ENCODE data around the gene MAPKAPK5. TPM values are rescaled to one million over a fixed set of nuclear protein-coding genes. Genes with fewer than 3 reads are reported as not detected.

The MAPKAPK5 gene
- total RNA-seq, 4 donors from 2014 or later, result 73.5 to 768 (median 90.1) TPM

- Histone ChIP-seq H3K27ac (no peak overlapping the region), H3K36me3 (no peaks in the 10 kb centered on the region), H3K4me3 (no peak overlapping the region), H3K27me3 (no peaks in the 10 kb centered on the region), H3K9me3 (no peaks in the 10 kb centered on the region), H3K4me1 (peaks cover 0 to 4% (median 0%) of the 10 kb centered on the region in 4 donors)
- TF ChIP-seq CTCF (IDR thresholded peaks at IDR 0.05) (no peak), POLR2AphosphoS5 (IDR thresholded peaks at IDR 0.05) (no peak), EP300 (IDR thresholded peaks at IDR 0.05; ENCODE audit: low read depth) (no peak), POLR2A (IDR thresholded peaks at IDR 0.05) (no peak)
- 85% methylated on average over 5 of the region's 5 CpGs; no CpG with 5 or more reads in 1 of the 2 donors for WGBS, 2 donors (ENCODE audit: low coverage in 1 of 2)
- intact Hi-C loops (cut with DNase I; ENCODE audit: low total_unique reads), result no loop called here
- DNase-seq, result no peak
- in situ Hi-C loops (cut with MboI; ENCODE audit: low pct_ligation_motif_present in 1 of 4, low pct_unique_long_range_greater_than_20kb in 1 of 4, low sequenced_read_pairs in 3 of 4), result loop anchor here in 1 of 4 donors (25.0 kb wide), 1 partner anchor 460 kb away; the partner anchor contains the start of gene HECTD4
These were observed 85.3 kb downstream of the MAPKAPK5 start for GRCh38 chr12:111927346-111927745.

GRCh38 chr12:111932241-111932640 is 90.2 kb downstream of the MAPKAPK5 start:
- TF ChIP-seq POLR2AphosphoS5 (IDR thresholded peaks at IDR 0.05) (no peak), EP300 (IDR thresholded peaks at IDR 0.05; ENCODE audit: low read depth) (no peak), CTCF (IDR thresholded peaks at IDR 0.05) (no peak)
- H3K27me3 ChIP-seq, result no peaks in the 10 kb centered on the region
- no peak overlapping the region for H3K4me3 ChIP-seq
- WGBS, 2 donors (ENCODE audit: low coverage in 1 of 2), result 87 to 90% methylated on average over 5 of the region's 5 CpGs
- H3K4me1 ChIP-seq, result no peaks in the 10 kb centered on the region
- no peaks in the 10 kb centered on the region for H3K36me3 ChIP-seq
- intact Hi-C loops (cut with DNase I; ENCODE audit: low total_unique reads) (no loop called here), in situ Hi-C loops (cut with MboI; ENCODE audit: low pct_ligation_motif_present in 1 of 4, low pct_unique_long_range_greater_than_20kb in 1 of 4, low sequenced_read_pairs in 3 of 4) (loop anchor here in 1 of 4 donors (25.0 kb wide), 1 partner anchor 455 kb away; the partner anchor contains the start of gene HECTD4)
- DNase-seq, result no peak
- no peaks in the 10 kb centered on the region for H3K9me3 ChIP-seq
- H3K27ac ChIP-seq, result no peak overlapping the region

- H3K4me3 ChIP-seq, result no peak overlapping the region
- intact Hi-C loops (cut with DNase I; ENCODE audit: low total_unique reads), result no loop called here
- DNase-seq, result no peak
- in situ Hi-C loops (cut with MboI; ENCODE audit: low pct_ligation_motif_present in 1 of 4, low pct_unique_long_range_greater_than_20kb in 1 of 4, low sequenced_read_pairs in 3 of 4), result loop anchor here in 1 of 4 donors (25.0 kb wide), 1 partner anchor 450 kb away; the partner anchor contains the start of gene HECTD4
- no peaks in the 10 kb centered on the region for H3K36me3 ChIP-seq
- no peaks in the 10 kb centered on the region for H3K27me3 ChIP-seq
- no peaks in the 10 kb centered on the region for H3K4me1 ChIP-seq
- H3K27ac ChIP-seq, result peak overlapping the region in 2 of 4 donors; percentile 41 to 54
- no peak for TF ChIP-seq EP300 (IDR thresholded peaks at IDR 0.05; ENCODE audit: low read depth)
- no peak for TF ChIP-seq CTCF (IDR thresholded peaks at IDR 0.05)
- TF ChIP-seq POLR2AphosphoS5 (IDR thresholded peaks at IDR 0.05), result no peak
- no peak for TF ChIP-seq POLR2A (IDR thresholded peaks at IDR 0.05)
- H3K9me3 ChIP-seq, result no peaks in the 10 kb centered on the region
These were observed 94.8 kb downstream of the MAPKAPK5 start for GRCh38 chr12:111936869-111937268.

- peak overlapping the region in 3 of 4 donors; percentile 15 to 54 (median 41) for H3K27ac ChIP-seq
- DNase-seq, result no peak
- no peaks in the 10 kb centered on the region for H3K9me3 ChIP-seq
- WGBS, 2 donors (ENCODE audit: low coverage in 1 of 2), result 70 to 80% methylated on average over 1 of the region's 1 CpG
- no peaks in the 10 kb centered on the region for H3K36me3 ChIP-seq
- in situ Hi-C loops (cut with MboI; ENCODE audit: low pct_ligation_motif_present in 1 of 4, low pct_unique_long_range_greater_than_20kb in 1 of 4, low sequenced_read_pairs in 3 of 4) (loop anchor here in 1 of 4 donors (25.0 kb wide), 1 partner anchor 450 kb away; the partner anchor contains the start of gene HECTD4), intact Hi-C loops (cut with DNase I; ENCODE audit: low total_unique reads) (no loop called here)
- no peak for TF ChIP-seq POLR2A (IDR thresholded peaks at IDR 0.05)
- TF ChIP-seq EP300 (IDR thresholded peaks at IDR 0.05; ENCODE audit: low read depth), result no peak
- no peak for TF ChIP-seq CTCF (IDR thresholded peaks at IDR 0.05)
- TF ChIP-seq POLR2AphosphoS5 (IDR thresholded peaks at IDR 0.05), result no peak
- H3K4me1 ChIP-seq, result no peaks in the 10 kb centered on the region
- H3K4me3 ChIP-seq, result no peak overlapping the region
- H3K27me3 ChIP-seq, result no peaks in the 10 kb centered on the region
These were observed 95.4 kb downstream of the MAPKAPK5 start for GRCh38 chr12:111937429-111937828.

All from transverse colon (tissue), 4 donors.